Hindlimb muscle (tissue), 1 donor: ENCODE measurements around the gene TNNT3. TPM values are rescaled to one million over a fixed set of nuclear protein-coding genes. Genes with fewer than 3 reads are reported as not detected.
A peak's percentile ranks its signal among the peaks of the same experiment; 100 is the strongest.

Source experiments
- DNase-seq: peaks from one replicate; pipeline ENCODE4 v3.0.0-alpha.2; 2013
- polyA plus RNA-seq: library from polyadenylated mRNA; unstranded; fragments of 120-200 nt; gene quantifications from one replicate; pipeline ENCODE4 v1.2.1, GENCODE V29; 2013; ENCODE audit not compliant: insufficient read length

The TNNT3 gene
- polyA plus RNA-seq, 1 donor, result 8,959 TPM

- no peak for DNase-seq
Measured at GRCh38 chr11:1896923-1897322, 22.6 kb upstream of the TNNT3 start.

GRCh38 chr11:1899090-1899489, 20.4 kb upstream of the TNNT3 start:
- no peak for DNase-seq

GRCh38 chr11:1899686-1900085, 19.8 kb upstream of the TNNT3 start:
- no peak for DNase-seq

DNA sequence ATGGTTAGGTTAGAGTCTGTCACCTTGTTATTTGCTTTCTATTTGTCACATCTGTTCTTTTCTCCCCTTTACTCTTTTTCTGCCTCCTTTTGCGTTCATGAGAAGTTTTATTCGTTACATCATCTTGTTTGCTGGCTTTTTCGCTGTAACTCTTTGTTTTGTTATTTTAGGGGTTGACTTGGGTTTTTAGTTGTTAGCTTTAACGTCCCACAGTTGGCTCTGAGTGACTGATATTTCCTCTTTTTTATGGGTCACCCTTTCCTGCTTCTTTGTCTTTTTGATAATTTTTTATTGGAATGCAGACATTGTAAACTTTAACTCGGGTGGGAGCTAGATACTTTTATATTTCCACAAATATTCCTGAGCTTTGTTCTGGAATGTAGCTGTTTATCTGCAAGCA, 13.3 kb upstream of the TNNT3 start:
- no peak for DNase-seq

DNA sequence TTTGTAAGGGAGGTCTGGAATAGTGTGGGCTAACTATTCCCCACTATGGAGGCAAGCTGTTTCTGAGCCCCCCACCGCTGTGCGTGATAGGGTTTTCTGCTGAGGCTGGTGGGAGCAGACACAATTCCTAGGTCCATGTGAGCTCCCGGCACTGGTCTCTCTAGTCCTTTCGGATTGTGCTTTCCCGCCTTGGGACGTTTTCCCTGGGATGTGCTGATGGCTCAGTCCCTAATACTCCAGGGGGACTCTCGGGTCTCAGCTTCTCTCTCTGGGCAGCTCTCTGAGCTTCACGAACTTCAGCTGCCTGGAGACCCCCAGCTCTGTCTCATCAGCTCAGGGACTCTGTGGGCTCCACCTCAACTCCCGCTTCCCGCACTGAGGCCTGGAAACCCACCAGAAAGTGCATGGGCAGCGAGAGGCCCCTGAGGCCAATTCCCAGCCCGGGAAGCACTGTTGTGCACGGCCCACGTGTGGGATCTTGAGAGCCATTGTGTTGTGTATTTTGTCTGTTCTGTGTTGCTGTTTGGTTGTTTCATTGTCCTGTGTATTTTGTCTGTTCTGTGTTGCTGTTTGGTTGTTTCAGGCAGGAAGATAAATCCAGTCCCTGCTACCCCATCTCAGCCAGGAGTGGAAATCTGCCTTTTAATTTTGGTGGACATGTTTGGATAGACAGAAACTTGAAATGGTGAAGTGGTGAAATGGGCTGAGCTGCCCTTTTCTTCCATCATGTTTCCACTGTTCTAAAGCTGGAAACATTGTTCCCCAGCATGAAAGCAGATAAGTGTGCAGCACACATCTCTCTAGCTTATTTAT, 12.7 kb upstream of the TNNT3 start:
- no peak for DNase-seq

DNA sequence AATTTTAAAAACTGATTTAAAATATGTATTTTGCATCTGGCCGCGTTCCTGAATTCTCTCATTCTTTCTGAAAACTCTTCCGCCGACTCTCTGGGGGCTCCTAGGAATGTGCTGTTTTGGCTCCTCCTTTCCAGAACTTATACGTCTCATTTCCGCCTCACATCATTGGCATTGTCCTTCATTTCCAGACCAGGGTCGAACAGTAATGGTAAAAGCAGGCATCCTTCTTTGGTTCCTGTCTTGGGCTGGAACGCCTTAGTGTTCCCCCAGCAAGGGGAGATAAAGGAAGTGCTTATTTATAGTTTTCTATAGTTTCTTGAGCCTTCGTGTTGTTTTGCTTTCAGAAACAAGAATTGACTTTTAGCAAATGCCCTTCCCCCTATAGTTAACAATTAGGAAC, 10.9 kb upstream of the TNNT3 start:
- DNase-seq, result peak; percentile 88

- DNase-seq, result no peak
Measured at GRCh38 chr11:1909524-1909923, 10.0 kb upstream of the TNNT3 start.

- no peak for DNase-seq
Measured at GRCh38 chr11:1912289-1912878, 7.1 kb upstream of the TNNT3 start.

DNA sequence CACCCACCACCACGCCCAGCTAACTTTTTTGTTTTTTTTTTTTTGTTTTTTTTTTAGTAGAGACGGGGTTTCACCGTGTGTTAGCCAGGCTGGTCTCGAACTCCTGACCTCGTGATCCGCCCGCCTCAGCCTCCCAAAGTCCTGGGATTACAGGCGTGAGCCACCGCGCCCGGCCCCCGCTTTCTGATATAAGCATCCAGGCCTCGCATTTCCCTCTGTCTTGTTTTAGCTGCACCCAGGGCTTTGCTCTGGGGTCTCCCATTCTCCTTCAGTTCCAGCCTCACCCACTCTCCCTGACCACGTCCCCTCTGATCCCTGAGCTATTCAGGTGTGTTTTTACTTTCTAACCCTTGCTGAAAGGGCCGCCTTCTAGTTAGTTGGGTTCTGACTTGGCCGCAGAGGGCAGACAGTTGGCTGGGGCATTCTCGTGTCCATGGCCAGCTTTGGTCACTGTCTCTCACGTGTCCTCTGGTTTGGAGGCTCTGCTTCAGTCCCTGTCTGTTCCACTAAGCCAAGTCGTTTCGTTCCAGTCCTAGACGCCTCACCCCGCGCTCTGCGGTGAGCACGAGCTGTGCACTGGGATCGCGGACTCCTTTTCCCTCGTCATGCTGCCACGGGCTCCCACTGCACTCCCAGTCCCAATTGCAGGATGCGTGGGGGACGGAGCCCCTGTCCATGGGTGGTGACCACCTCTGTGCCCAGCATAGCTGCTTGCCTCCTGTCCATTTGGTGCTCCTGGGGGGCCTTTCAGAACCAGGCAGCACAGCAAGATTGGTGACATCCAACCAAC, 6.0 kb upstream of the TNNT3 start:
- DNase-seq, result no peak

DNA sequence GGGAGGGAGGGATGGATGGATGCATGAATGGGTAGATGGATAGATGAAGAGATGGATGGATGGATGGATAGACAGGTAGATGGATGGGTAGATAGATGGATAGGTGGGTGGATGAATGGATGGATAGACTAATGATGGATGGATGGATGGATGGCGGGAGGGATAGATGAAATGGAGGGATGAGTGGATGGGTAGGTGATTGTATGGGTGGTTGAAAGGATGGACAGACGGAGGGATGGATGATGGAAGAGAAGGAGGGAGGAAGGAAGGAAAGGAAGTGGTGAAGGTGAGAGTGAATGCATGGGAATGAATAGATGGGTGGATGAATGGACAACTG, 3.7 kb upstream of the TNNT3 start:
- no peak for DNase-seq

GRCh38 chr11:1916132-1916985, 3.1 kb upstream of the TNNT3 start:
- DNase-seq, result no peak

GRCh38 chr11:1916986-1917522, 2.4 kb upstream of the TNNT3 start:
- no peak for DNase-seq

- DNase-seq, result no peak
Measured at GRCh38 chr11:1917523-1918435, 1.7 kb upstream of the TNNT3 start.

- DNase-seq, result no peak
Measured at GRCh38 chr11:1918436-1919315, 827 bp upstream of the TNNT3 start.

- no peak for DNase-seq
Measured at GRCh38 chr11:1920128-1920908, 815 bp downstream of the TNNT3 start.

GRCh38 chr11:1920909-1921573, 1.5 kb downstream of the TNNT3 start:
- DNase-seq, result no peak

- peak; percentile 94 for DNase-seq
Measured at GRCh38 chr11:1921574-1922141, 2.2 kb downstream of the TNNT3 start.

GRCh38 chr11:1922481-1923081, 3.1 kb downstream of the TNNT3 start:
- peak; percentile 79 for DNase-seq
